WTC11 (cell line): ENCODE data around the gene ALDH5A1. TPM values are rescaled to one million over a fixed set of nuclear protein-coding genes. Genes with fewer than 3 reads are reported as not detected.

Experiments used
- ATAC-seq: fragments of 200-7000 bp; cut with Tn5 transposase; 2 replicates; pipeline ENCODE4 v1.10.0; 2021; ENCODE audit warnings: mild to moderate bottlenecking, moderate library complexity
- CTCF ChIA-PET: fragments of 300-600 bp; sonication (Branson Sonifier 250); formaldehyde crosslinking; loops from one replicate; lab custom pipeline; 2021; ENCODE audit warnings: antibody characterized with exemption; lab: Charles Lee
- POLR2A ChIA-PET: fragments of 350-600 bp; sonication (Branson Sonifier 250); formaldehyde crosslinking; loops from one replicate; lab custom pipeline; 2021; ENCODE audit warnings: antibody characterized with exemption; lab: Charles Lee
- DNase-seq: peaks from one replicate; pipeline ENCODE4 v3.0.0; 2021; ENCODE audit warnings: low spot score
- H3K27ac Mint-ChIP-seq: 2 replicates; pipeline ENCODE4 v1.8.0; 2021; ENCODE audit warnings: mixed read lengths
- H3K27me3 Mint-ChIP-seq: 2 replicates; pipeline ENCODE4 v1.8.0; 2021; ENCODE audit warnings: low read depth, mild to moderate bottlenecking, moderate library complexity, mixed read lengths
- H3K36me3 Mint-ChIP-seq: 2 replicates; pipeline ENCODE4 v1.8.0; 2021; ENCODE audit warnings: mixed read lengths
- H3K4me1 Mint-ChIP-seq: 2 replicates; pipeline ENCODE4 v1.8.0; 2022; ENCODE audit warnings: mixed read lengths
- H3K4me3 Mint-ChIP-seq: 2 replicates; pipeline ENCODE4 v1.8.0; 2021; ENCODE audit warnings: mild to moderate bottlenecking, moderate library complexity, mixed read lengths
- H3K9me3 Mint-ChIP-seq: 2 replicates; pipeline ENCODE4 v1.8.0; 2021; ENCODE audit warnings: mixed read lengths
- ATF2 ChIP-seq: sonication (generic); formaldehyde crosslinking; IDR thresholded peaks from 2 replicates; pipeline ENCODE4 v1.8.1; 2022; ENCODE audit warnings: low read depth, missing genetic modification reagents, borderline replicate concordance
- CREM ChIP-seq: sonication (generic); formaldehyde crosslinking; IDR thresholded peaks from 2 replicates; pipeline ENCODE4 v1.8.1; 2022; ENCODE audit warnings: mild to moderate bottlenecking, missing genetic modification reagents, moderate library complexity
- E2F4 ChIP-seq: sonication (generic); formaldehyde crosslinking; IDR thresholded peaks from 2 replicates; pipeline ENCODE4 v1.8.1; 2022; ENCODE audit warnings: low read depth, mild to moderate bottlenecking, moderate library complexity, missing genetic modification reagents, borderline replicate concordance
- FOXJ3 ChIP-seq: sonication (generic); formaldehyde crosslinking; IDR thresholded peaks from 2 replicates; pipeline ENCODE4 v1.9.0; 2021; ENCODE audit warnings: missing genetic modification reagents, mild to moderate bottlenecking, borderline replicate concordance
- GABPB1 ChIP-seq: sonication (generic); formaldehyde crosslinking; IDR thresholded peaks from 2 replicates; pipeline ENCODE4 v1.8.1; 2023; ENCODE audit warnings: mild to moderate bottlenecking, missing genetic modification reagents
- MAX ChIP-seq: sonication (generic); formaldehyde crosslinking; IDR thresholded peaks from 2 replicates; pipeline ENCODE4 v1.8.0; 2022; ENCODE audit warnings: mild to moderate bottlenecking, missing genetic modification reagents
- PRDM15 ChIP-seq: sonication (generic); formaldehyde crosslinking; IDR thresholded peaks from 2 replicates; pipeline ENCODE4 v1.8.0; 2022; ENCODE audit warnings: missing genetic modification reagents
- RELA ChIP-seq: sonication (generic); formaldehyde crosslinking; IDR thresholded peaks from 2 replicates; pipeline ENCODE4 v1.8.1; 2022; ENCODE audit warnings: missing genetic modification reagents, mild to moderate bottlenecking, borderline replicate concordance
- STAT6 ChIP-seq: sonication (generic); formaldehyde crosslinking; conservative IDR thresholded peaks from 2 replicates; pipeline ENCODE4 v1.8.1; 2023; ENCODE audit warnings: mild to moderate bottlenecking, low read depth, missing genetic modification reagents, moderate library complexity
- ZNF219 ChIP-seq: sonication (generic); formaldehyde crosslinking; IDR thresholded peaks from 2 replicates; pipeline ENCODE4 v1.8.0; 2023; ENCODE audit warnings: missing genetic modification reagents, mild to moderate bottlenecking, borderline replicate concordance
- ZNF532 ChIP-seq: fragments of 250-450 bp; sonication (Bioruptor Pico); IDR thresholded peaks from 2 replicates; pipeline ENCODE4 v1.9.0; 2021; ENCODE audit warnings: mild to moderate bottlenecking, borderline replicate concordance
- ZNF671 ChIP-seq: fragments of 250-450 bp; sonication (Bioruptor Pico); IDR thresholded peaks from 2 replicates; pipeline ENCODE4 v1.8.0; 2021; ENCODE audit warnings: mild to moderate bottlenecking
- total RNA-seq: library from RNA; stranded (reverse); gene quantifications from 3 replicates; pipeline ENCODE4 v1.2.3, GENCODE V29; 2021

Gene ALDH5A1
- total RNA-seq, 1 experiment from 2014 or later = 5.1 TPM

GRCh38 chr6:24569811-24570210 is 75.0 kb downstream of the ALDH5A1 start:
- peaks cover 26% of the 10 kb centered on the region for H3K27me3 Mint-ChIP-seq
- CTCF ChIA-PET = interaction anchor here (0.5 to 2.3 kb wide), 5 partner anchors 11 to 49 kb away, joined by 3 to 9 read pairs (median 4); no protein-coding TSS in a partner anchor

More at GRCh38 chr6:24569811-24570210, 75.0 kb downstream of the ALDH5A1 start:
- H3K4me1 Mint-ChIP-seq = peaks cover 4% of the 10 kb centered on the region
- no peak for TF ChIP-seq ZNF532 (CRISPR knock-in tag)
- no peak for TF ChIP-seq FOXJ3 (CRISPR knock-in tag)
- no peak for TF ChIP-seq CREM (CRISPR knock-in tag)
- no peak for TF ChIP-seq E2F4 (CRISPR knock-in tag)
- TF ChIP-seq MAX = no peak
- TF ChIP-seq STAT6 (CRISPR knock-in tag) = no peak
- no peak for TF ChIP-seq PRDM15
- TF ChIP-seq ZNF671 (CRISPR knock-in tag) = no peak
- no peak for TF ChIP-seq ZNF219
- TF ChIP-seq GABPB1 (CRISPR knock-in tag) = no peak
- no peak for TF ChIP-seq RELA (CRISPR knock-in tag)
- no peak for TF ChIP-seq ATF2
- TF ChIP-seq, all 79 proteins: peak for 0
- POLR2A ChIA-PET = no interaction called here
- no peaks in the 10 kb centered on the region for H3K36me3 Mint-ChIP-seq
- H3K27ac Mint-ChIP-seq = no peak overlapping the region
- no peak for DNase-seq
- no peak for ATAC-seq
- H3K4me3 Mint-ChIP-seq = no peak overlapping the region
- H3K9me3 Mint-ChIP-seq = no peaks in the 10 kb centered on the region
